Activated T-helper 2 cell treated with anti-CD3 and anti-CD28 coated beads, Interferon-gamma antibody, Interleukin-2, Interleukin-4, amounts not matched to agents 10 μg/mL and 5 μg/mL and 100 μg/mL, durations not matched to agents 14 hours and 24 hours and 36 hours (primary cell): ENCODE measurements around the gene TPM2. TPM values are rescaled to one million over a fixed set of nuclear protein-coding genes. Genes with fewer than 3 reads are reported as not detected.

Experiments
- DNase-seq: peaks from one replicate; pipeline ENCODE4 v3.0.0; 2021; ENCODE audit warnings: low spot score
- H3K27ac Mint-ChIP-seq: one replicate; pipeline ENCODE4 v1.8.0; 2021; ENCODE audit warnings: mixed read lengths
- H3K27me3 Mint-ChIP-seq: one replicate; pipeline ENCODE4 v1.8.0; 2021; ENCODE audit warnings: low read depth, mixed read lengths
- H3K36me3 Mint-ChIP-seq: one replicate; pipeline ENCODE4 v1.8.0; 2021; ENCODE audit warnings: low read depth, mixed read lengths
- H3K4me1 Mint-ChIP-seq: one replicate; pipeline ENCODE4 v1.8.0; 2021; ENCODE audit warnings: low read depth, mixed read lengths
- H3K4me3 Mint-ChIP-seq: one replicate; pipeline ENCODE4 v1.8.0; 2021; ENCODE audit warnings: low read depth, mild to moderate bottlenecking, moderate library complexity, mixed read lengths
- H3K9me3 Mint-ChIP-seq: one replicate; pipeline ENCODE4 v1.8.0; 2021; ENCODE audit warnings: mixed read lengths
- intact Hi-C: fragments of 100-400 bp; cut with micrococcal nuclease; formaldehyde crosslinking; loops from one replicate; pipeline ENCODE4 v1.15.1; 2023
- total RNA-seq: library from RNA; stranded (reverse); gene quantifications from 2 replicates; pipeline ENCODE4 v1.2.3, GENCODE V29; 2022

TPM2 gene
- total RNA-seq, 1 donor from 2014 or later: 4.6 TPM

DNA sequence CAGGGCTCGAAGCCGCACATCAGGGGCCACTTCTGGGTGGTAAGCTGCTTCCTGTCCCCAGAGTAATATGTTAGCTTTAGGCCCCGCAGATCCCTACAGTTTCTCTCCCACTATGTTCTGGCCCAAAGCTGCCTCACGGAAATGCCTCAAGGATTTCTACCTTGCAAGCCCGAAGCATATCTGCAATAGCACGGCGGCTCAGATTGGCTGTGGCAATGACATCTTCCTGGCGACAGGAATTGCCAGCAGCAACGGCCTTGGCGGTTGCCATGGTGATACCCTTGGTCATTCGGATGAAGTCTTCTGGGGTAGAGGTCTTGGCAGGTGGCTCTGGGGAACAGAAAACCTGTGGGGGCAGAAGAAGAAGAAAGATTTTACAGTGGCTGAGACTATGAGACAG, 10.3 kb upstream of the TPM2 start:
- peaks cover 2% of the 10 kb centered on the region for H3K4me1 Mint-ChIP-seq
- intact Hi-C loops: no loop called here
- no peaks in the 10 kb centered on the region for H3K9me3 Mint-ChIP-seq
- no peak for DNase-seq
- peaks cover 47% of the 10 kb centered on the region for H3K36me3 Mint-ChIP-seq
- no peak overlapping the region for H3K4me3 Mint-ChIP-seq
- no peaks in the 10 kb centered on the region for H3K27me3 Mint-ChIP-seq
- no peak overlapping the region for H3K27ac Mint-ChIP-seq

DNA sequence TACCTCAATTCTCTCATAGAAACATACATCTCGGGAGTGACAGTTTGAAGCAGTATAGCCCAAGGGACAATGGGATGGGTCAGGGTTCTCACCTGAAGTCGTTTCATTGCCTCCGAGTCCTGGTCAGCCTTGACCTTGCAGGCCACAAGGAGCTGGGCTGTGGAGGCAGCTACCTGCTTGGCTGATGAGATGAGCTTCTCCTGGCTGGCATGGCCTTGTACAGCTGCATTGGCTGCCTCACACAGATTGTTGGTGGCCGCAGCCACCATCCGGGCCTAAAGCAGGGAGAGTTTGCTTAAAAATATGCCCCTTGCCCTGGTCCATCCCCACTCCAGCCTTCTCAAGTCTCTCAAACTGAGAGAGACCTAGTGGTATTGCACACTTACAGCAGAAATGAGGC, 8.5 kb upstream of the TPM2 start:
- Mint-ChIP-seq H3K4me3 (no peak overlapping the region), H3K36me3 (peaks cover 30% of the 10 kb centered on the region), H3K9me3 (no peaks in the 10 kb centered on the region), H3K4me1 (peaks cover 2% of the 10 kb centered on the region), H3K27ac (no peak overlapping the region), H3K27me3 (no peaks in the 10 kb centered on the region)
- no peak for DNase-seq
- intact Hi-C loops: no loop called here

DNA sequence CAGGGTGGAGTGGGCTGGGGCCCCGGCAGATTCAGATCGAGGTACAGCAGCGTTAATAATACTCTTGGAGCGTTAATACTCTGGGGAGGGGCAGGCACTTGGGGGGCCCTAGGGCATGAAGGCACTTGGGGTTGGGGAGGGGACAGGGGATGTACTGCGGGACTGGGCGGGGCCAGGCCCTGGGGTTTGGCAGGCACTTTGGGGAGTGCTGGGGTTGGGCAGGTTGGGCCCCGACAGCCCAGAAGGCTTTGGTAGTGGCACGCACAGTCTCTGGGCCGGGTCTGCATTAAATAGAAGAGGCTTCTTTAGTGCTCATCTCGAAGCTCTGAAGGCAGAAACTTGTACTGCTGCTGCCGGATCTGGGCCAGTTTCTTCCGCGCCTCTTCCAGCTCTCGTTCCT, 7.8 kb upstream of the TPM2 start:
- intact Hi-C loops: loop anchor here (2.0 kb wide), 1 partner anchor 51 kb away; no protein-coding TSS in a partner anchor
- Mint-ChIP-seq H3K4me3 (no peak overlapping the region), H3K27me3 (no peaks in the 10 kb centered on the region), H3K9me3 (no peaks in the 10 kb centered on the region), H3K4me1 (peaks cover 2% of the 10 kb centered on the region), H3K36me3 (peaks cover 23% of the 10 kb centered on the region), H3K27ac (no peak overlapping the region)
- DNase-seq: no peak

DNA sequence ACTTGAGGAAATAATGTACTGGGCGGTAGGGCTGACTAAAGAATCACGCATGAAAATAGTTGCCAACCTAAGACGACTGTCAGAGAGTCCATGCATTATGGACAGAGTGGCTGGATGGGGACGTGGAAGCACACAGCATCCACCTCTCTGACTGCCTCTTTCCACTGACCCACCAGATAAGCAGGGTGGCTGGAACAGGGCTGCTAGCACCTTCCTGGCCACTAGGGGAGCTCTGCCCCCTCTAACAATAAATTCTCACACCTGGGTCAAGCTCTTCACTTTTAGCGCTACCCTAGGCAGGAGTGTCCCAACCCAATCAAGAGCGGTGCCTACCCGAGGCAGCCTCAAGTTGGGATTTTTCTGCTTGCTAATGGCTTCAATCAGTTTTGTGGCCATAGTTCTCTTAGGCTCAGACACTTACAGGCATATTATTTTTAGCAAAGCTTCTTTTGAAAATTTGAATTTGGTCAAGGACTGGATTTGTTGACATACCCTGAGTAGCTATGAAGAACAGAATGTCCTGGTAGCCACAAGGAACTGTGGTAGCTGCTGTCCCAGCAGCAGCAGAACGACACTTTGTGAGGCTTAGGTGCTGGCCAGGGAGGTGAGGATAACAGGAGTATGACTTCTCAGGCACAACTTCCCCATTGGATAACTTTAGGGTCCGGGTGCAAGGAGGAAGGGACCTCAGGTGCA, 6.9 kb upstream of the TPM2 start:
- intact Hi-C loops: loop anchor here (2.0 kb wide), 1 partner anchor 50 kb away; no protein-coding TSS in a partner anchor
- H3K27ac Mint-ChIP-seq: no peak overlapping the region

DNA sequence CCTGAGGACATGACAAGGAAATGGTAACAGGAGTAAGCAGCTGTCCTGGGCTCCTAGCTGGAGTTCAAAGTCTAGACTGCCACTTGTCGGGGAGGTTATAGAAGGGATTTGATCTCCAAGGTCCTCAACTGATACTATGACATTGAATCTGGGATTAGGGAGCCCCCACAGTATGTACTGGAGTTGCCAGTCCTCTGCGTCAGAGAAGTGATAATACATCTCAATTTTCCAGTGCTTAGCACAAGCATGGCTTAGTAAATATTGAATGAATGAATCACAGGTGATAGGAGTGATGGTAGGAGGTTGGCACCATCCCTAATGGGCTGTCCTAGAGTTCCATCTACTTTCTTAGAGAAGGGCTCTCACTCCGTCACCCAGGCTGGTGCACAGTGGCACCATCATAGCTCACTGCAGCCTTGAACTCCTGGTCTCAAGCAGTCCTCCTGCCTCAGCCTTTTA, 6.2 kb upstream of the TPM2 start:
- DNase-seq: no peak
- intact Hi-C loops: loop anchor here (2.0 kb wide), 1 partner anchor 49 kb away; no protein-coding TSS in a partner anchor
- Mint-ChIP-seq H3K27ac (no peak overlapping the region), H3K4me1 (peaks cover 2% of the 10 kb centered on the region), H3K4me3 (no peak overlapping the region), H3K36me3 (peaks cover 22% of the 10 kb centered on the region), H3K9me3 (no peaks in the 10 kb centered on the region), H3K27me3 (no peaks in the 10 kb centered on the region)

More for the DNA sequence above, 6.9 kb upstream of the TPM2 start:
- Mint-ChIP-seq H3K36me3 (peaks cover 22% of the 10 kb centered on the region), H3K9me3 (no peaks in the 10 kb centered on the region), H3K27me3 (no peaks in the 10 kb centered on the region), H3K4me1 (peaks cover 2% of the 10 kb centered on the region), H3K4me3 (no peak overlapping the region)
- DNase-seq: peak; percentile 40

DNA sequence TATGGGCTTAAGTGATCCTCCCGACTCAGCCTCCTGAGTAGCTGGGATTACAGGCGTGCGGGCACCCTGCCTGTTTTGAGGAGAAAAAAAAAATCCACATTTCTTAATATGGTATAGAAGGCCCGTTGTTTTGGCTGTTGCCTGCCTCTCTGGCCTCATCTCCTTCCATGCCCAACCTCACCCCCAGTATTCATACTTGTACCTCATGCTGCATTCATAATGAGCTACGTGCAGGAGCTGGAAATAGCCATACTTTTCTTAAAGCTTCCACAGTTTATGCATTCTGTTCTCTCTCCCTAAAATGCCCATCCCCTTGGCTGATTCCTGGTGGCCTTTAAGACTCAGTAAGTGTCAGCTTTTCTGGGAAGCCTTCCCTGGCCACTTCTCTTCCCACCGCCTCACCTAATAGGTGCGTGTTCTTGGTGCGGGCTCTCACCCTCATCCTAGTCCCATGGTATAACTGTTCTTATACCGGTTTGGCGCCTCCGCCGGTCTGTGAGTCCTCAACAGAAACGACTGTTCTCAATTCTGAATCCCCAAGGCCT, 2.1 kb upstream of the TPM2 start:
- peak overlapping the region; percentile 3 for H3K27ac Mint-ChIP-seq
- intact Hi-C loops: loop anchor here (2.0 kb wide), 1 partner anchor 87 kb away; the partner anchor contains the start of gene TESK1
- H3K36me3 Mint-ChIP-seq: peaks cover 10% of the 10 kb centered on the region
- peaks cover 12% of the 10 kb centered on the region for H3K4me1 Mint-ChIP-seq
- H3K4me3 Mint-ChIP-seq: peak overlapping the region; percentile 79
- no peaks in the 10 kb centered on the region for H3K27me3 Mint-ChIP-seq
- H3K9me3 Mint-ChIP-seq: no peaks in the 10 kb centered on the region
- DNase-seq: no peak

DNA sequence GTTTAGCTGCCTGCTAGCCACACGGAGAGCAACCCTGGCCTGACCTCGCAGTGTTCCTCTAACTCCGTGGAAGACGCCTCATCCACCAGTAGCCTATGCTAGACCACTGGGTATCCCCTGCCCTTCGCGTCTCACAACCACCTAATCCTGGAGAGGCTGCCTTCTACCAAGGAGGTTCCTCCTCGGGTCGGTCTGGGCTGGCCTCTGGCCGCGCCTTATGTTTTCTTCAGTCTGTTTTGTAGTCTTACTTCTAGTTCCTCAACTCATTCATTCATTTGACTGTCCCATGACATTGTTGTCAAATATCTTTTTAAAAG, 1.6 kb upstream of the TPM2 start:
- Mint-ChIP-seq H3K4me1 (peaks cover 12% of the 10 kb centered on the region), H3K27me3 (no peaks in the 10 kb centered on the region), H3K4me3 (peak overlapping the region; percentile 79), H3K36me3 (peaks cover 4% of the 10 kb centered on the region), H3K27ac (peak overlapping the region; percentile 28), H3K9me3 (no peaks in the 10 kb centered on the region)
- intact Hi-C loops: loop anchor here (2.0 kb wide), 1 partner anchor 86 kb away; the partner anchor contains the start of gene TESK1
- no peak for DNase-seq

DNA sequence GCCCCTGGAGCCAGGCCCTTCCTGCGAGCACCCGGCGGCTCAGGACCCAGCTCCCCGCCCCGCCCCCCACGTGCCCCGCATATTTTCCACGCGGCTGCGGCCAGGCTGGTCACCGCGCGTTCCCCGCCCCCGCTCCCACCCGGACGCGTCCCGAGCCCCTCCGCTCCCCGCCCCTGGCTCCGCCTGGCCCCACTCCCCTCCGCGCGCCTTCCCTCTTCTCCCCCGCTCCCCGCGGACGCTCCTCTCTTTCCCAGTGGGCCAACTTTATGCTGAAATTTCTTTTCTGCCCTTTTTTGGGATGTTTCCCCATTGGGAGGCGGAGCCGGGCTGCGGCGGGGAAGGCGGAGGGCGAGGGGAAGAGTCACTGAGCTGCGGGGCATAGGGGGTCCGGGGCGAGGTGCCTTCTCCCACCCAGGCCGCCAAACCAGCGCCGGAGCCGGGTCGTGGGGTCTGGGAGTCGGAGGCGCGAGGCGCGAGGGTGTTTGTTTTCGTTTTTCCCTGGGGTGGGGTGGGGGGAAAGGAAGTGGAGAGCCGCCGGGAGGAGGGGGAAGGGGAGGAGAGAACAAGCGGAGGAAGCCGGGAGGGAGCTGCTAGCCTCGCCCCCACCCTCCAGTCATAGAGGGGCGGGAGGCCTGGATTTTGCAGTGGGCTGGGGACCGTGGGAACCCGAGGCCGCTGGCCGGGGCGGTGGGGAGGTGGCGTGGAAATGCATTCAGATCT, 1.0 kb upstream of the TPM2 start:
- Mint-ChIP-seq H3K27me3 (no peaks in the 10 kb centered on the region), H3K27ac (peak overlapping the region; percentile 58), H3K4me3 (peak overlapping the region; percentile 79), H3K9me3 (no peaks in the 10 kb centered on the region), H3K4me1 (peaks cover 12% of the 10 kb centered on the region), H3K36me3 (peaks cover under 1% of the 10 kb centered on the region)
- DNase-seq: no peak
- intact Hi-C loops: loop anchor here (2.0 kb wide), 1 partner anchor 86 kb away; the partner anchor contains the start of gene TESK1

DNA sequence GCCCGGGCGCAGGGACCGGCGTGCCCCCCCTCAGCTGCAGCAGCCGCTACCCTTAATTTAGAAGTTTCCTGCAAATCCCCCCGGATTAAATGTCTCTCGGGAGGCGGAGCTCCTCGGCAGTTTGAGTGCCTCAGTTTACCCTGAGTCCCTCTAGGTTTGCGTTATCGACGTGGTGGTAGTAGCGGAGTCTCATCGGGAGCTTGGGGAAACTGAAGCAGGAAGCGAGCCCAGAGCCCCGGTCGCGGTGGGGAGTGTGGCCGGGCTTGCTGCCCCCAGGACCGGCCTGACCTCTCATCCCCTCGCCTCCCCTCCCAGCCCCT, 529 bp upstream of the TPM2 start:
- H3K27ac Mint-ChIP-seq: peak overlapping the region; percentile 28
- peak overlapping the region; percentile 67 for H3K4me3 Mint-ChIP-seq
- DNase-seq: no peak
- H3K4me1 Mint-ChIP-seq: peaks cover 12% of the 10 kb centered on the region
- H3K27me3 Mint-ChIP-seq: no peaks in the 10 kb centered on the region
- H3K36me3 Mint-ChIP-seq: no peaks in the 10 kb centered on the region
- intact Hi-C loops: loop anchor here (2.0 kb wide), 1 partner anchor 85 kb away; the partner anchor contains the start of gene TESK1
- H3K9me3 Mint-ChIP-seq: no peaks in the 10 kb centered on the region

DNA sequence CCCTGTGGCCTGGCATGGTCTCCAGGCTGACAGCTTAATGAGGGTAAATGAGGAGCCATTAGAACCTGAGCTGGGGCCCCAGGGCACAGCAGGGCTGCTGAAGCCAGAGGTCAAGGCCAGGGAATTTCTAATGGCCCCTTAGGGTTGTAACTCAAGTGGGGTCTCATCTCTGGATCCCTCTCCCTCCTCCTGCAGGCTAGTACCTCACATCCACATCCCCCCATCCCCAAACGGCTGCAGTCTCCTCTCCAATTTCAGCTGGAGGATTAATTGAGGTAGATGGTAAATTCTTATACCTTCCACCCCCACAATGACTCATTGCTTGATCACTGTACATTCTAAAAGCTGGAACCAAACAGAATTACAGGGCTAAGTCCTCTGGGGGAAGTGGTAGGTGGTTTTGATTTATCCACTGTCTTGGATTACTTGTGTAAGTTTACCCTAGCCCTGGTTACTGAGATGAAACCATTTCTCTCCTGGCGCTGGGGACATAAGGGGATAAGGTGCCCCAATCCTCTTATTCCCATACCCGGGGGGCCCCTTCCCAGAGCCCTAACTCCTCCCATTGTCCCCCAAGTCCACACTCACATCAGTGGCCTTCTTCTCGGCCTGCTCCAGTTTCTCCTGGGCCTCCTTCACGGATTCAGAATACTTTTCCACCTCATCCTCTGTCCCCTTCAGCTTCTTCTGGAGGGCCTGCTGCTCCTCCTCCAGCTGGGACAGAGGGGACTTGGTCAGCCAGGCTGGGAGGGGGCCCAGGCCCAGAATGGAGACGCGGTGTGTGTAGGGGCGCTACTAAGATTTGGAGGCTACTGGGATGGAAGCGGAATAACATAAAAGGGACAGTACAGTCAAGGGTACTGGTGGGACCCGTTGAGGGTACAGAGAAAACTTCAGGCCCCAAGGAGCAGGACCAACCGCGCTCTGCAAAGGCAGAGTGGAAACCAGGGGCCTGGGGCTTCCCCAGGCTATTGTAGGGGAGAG, 875 bp downstream of the TPM2 start:
- DNase-seq: no peak
- Mint-ChIP-seq H3K9me3 (no peaks in the 10 kb centered on the region), H3K4me1 (peaks cover 12% of the 10 kb centered on the region), H3K36me3 (no peaks in the 10 kb centered on the region), H3K27me3 (no peaks in the 10 kb centered on the region), H3K4me3 (peak overlapping the region; percentile 45), H3K27ac (peak overlapping the region; percentile 22)
- intact Hi-C loops: loop anchor here (2.0 kb wide), 1 partner anchor 40 kb away; no protein-coding TSS in a partner anchor

DNA sequence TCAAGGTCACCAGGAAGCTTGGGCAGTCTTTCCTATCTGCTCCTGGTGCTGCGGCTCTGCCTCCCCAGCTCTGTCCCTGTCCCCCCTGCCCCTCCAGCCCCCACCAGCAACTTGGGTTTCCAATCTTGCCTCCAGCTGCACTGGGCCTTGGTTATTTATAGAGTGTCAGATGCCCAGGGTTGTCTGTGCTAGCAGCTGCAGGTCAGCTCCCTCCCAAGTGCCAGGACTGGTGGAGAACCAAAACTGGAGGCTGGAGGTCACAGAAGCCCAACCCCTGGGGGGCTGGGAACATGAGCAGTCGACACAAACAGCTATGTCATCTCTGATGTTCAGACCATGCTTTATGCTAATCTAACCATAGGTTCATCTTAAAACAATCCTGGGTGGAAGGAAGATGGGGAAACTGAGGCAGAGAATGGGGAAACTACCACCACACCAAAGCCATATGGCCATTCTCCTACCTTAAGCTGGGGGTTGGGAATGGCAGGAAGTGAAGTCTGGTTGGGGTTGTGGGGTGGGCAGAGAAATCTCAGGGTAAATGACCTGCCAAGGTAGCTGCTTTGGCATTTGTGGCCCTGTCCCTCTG, 1.7 kb downstream of the TPM2 start:
- H3K27me3 Mint-ChIP-seq: no peaks in the 10 kb centered on the region
- peak overlapping the region; percentile 8 for H3K4me3 Mint-ChIP-seq
- intact Hi-C loops: loop anchor here (2.0 kb wide), 1 partner anchor 41 kb away; no protein-coding TSS in a partner anchor
- no peak overlapping the region for H3K27ac Mint-ChIP-seq
- DNase-seq: no peak
- peaks cover 12% of the 10 kb centered on the region for H3K4me1 Mint-ChIP-seq
- H3K36me3 Mint-ChIP-seq: no peaks in the 10 kb centered on the region
- H3K9me3 Mint-ChIP-seq: no peaks in the 10 kb centered on the region

DNA sequence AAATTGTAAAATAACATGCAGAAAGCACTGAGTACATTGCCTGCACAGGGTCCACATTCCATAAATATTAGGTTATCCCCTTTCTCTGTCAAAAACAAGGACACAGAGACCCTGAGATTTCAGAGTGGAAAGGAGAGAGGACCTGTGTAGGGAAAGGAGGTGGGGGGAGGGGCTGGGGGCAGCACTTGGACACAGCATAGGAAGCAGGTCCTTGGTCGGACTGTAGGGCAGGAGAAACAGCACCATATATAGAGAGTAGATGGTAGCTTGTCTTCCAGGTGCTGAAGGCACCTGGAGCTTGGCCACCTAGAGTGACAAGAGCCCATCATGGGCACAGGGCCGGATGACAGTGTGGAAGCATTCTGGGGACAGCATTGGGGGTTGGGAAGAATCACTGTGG, 2.4 kb downstream of the TPM2 start:
- Mint-ChIP-seq H3K4me3 (no peak overlapping the region), H3K27me3 (no peaks in the 10 kb centered on the region), H3K27ac (no peak overlapping the region), H3K4me1 (peaks cover 12% of the 10 kb centered on the region), H3K9me3 (no peaks in the 10 kb centered on the region), H3K36me3 (no peaks in the 10 kb centered on the region)
- intact Hi-C loops: no loop called here
- DNase-seq: no peak
